NT2/D1 (cell line): Measurements from ENCODE around the gene UBXN6.

Experiments
- SUZ12 ChIP-seq: IDR thresholded peaks from 2 replicates; pipeline ENCODE4 v1.6.1; 2011; ENCODE audit not compliant: insufficient read length, insufficient read depth; ENCODE audit errors: extremely low read depth
- YY1 ChIP-seq: IDR thresholded peaks from 2 replicates; pipeline ENCODE4 v1.6.1; 2011; ENCODE audit not compliant: insufficient read length, insufficient read depth
- ZNF274 ChIP-seq: IDR thresholded peaks from 2 replicates; pipeline ENCODE4 v1.6.1; 2011; ENCODE audit warnings: mild to moderate bottlenecking, low read depth, low read length

DNA sequence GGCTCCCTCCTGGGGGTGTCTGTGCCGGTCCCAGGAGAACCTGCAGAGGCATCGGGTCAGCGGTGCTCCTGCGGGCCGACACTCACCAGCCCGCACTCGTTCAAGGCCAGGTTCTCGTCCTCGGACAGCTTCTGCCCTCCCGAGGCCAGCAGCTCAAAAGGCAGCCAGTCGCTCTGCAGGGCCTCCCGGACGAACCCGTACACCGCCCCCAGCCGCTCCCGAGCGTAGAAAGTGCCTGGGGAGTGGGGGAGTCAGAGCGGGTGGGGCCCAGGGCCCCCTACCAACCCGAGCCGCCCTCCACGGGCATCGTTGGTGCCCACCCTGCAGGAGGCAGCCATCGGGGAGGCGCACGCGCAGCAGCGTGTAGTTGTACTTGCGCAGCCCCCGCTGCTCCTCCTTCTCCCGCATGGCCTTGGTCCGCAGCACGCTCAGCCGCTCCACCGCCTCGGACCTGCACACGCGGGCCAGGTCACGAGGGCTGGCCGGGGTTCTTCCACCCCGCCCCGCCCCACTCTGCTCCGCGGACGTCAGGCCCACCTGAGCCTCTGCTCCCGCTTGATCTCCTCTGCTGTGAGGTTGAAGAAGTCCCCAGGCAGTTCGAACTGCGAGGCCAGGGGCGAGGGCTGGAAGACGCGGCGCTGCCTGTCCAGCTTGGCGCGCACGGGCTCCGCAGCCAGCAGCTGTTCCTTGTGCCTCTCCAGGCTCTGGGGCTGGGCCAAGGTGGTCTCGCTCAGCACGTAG is 11.5 kb downstream of the UBXN6 start:
- TF ChIP-seq YY1 (no peak), ZNF274 (no peak), SUZ12 (no peak)
